HCT116 (cell line): Measurements from ENCODE around the gene KRTAP12-2. TPM values are rescaled to one million over a fixed set of nuclear protein-coding genes. Genes with fewer than 3 reads are reported as not detected.

ENCODE experiments used
- ATAC-seq: fragments of 200-7000 bp; cut with Tn5 transposase; 2 replicates; pipeline ENCODE4 v1.9.1; 2020; ENCODE audit warnings: mild to moderate bottlenecking, moderate library complexity
- BruUV-seq: library from RNA; stranded (reverse); fragments of 400-500 nt; replicated peaks from 2 replicates; lab custom pipeline; 2021; lab: Mats Ljungman, UMichigan
- CTCF ChIA-PET: fragments of 300-600 bp; sonication (Branson Sonifier 250); formaldehyde crosslinking; loops from one replicate; lab custom pipeline; 2021; ENCODE audit warnings: antibody characterized with exemption; lab: Charles Lee
- POLR2A ChIA-PET: fragments of 300-600, 350-600 bp; sonication (Branson Sonifier 250); formaldehyde crosslinking; loops from one replicate; lab custom pipeline; 2021; ENCODE audit warnings: antibody characterized with exemption; lab: Charles Lee
- RAD21 ChIA-PET, 2 experiments: fragments of 300-600 bp; sonication (Branson Sonifier 250); formaldehyde crosslinking; loops; one replicate each; lab custom pipeline; 2023; ENCODE audit warnings: low total read pairs in 2 of 2; ENCODE audit not compliant: uncharacterized antibody in 2 of 2, unreplicated experiment in 2 of 2, low non-redundant PET in 1 of 2; lab: Charles Lee
- DNase-seq: peaks from one replicate; pipeline ENCODE4 v3.0.0-alpha.2; 2010; ENCODE audit warnings: low read depth, low spot score
- H2AFZ ChIP-seq: fragments of 200-600 bp; shearing (Covaris generic), sonication (generic); 2 replicates; pipeline ENCODE4 v1.6.1; 2017; ENCODE audit warnings: low read depth, mixed run types, mixed read lengths, antibody characterized with exemption, low read length; ENCODE audit not compliant: poor library complexity, severe bottlenecking
- H3K27ac ChIP-seq: 2 replicates; pipeline ENCODE4 v1.5.1; 2012; ENCODE audit warnings: low read depth, low read length
- H3K27me3 ChIP-seq: fragments of 200-600 bp; sonication (generic); 2 replicates; pipeline ENCODE4 v1.6.1; 2016; ENCODE audit warnings: mixed run types, low read length, mixed read lengths; ENCODE audit not compliant: insufficient read depth
- H3K36me3 ChIP-seq, 2 experiments: fragments of 200-500 bp in 1 of 2; fragments of 200-600 bp in 1 of 2; sonication (Bioruptor generic) in 1 of 2; sonication (generic) in 1 of 2; 2 replicates each; pipeline versions ENCODE4 v1.5.1 to v1.6.1; 2014 to 2016; ENCODE audit warnings: low read length in 2 of 2, inconsistent platforms in 1 of 2, mixed read lengths in 1 of 2, mixed run types in 1 of 2; ENCODE audit not compliant: insufficient read depth in 2 of 2, control insufficient read depth in 1 of 2
- H3K4me1 ChIP-seq, 2 experiments: fragments of 200-600 bp in 1 of 2; sonication (generic) in 1 of 2; 2 replicates each; pipeline versions ENCODE4 v1.5.1 to v1.6.1; 2012 to 2017; ENCODE audit warnings: low read length in 2 of 2, inconsistent platforms in 1 of 2, mild to moderate bottlenecking in 1 of 2, mixed read lengths in 1 of 2, mixed run types in 1 of 2, moderate library complexity in 1 of 2; ENCODE audit not compliant: insufficient read depth in 2 of 2, control insufficient read depth in 1 of 2
- H3K4me2 ChIP-seq: fragments of 200-600 bp; sonication (generic); 2 replicates; pipeline ENCODE4 v1.6.1; 2017; ENCODE audit warnings: mixed run types, low read length, mixed read lengths
- H3K4me3 ChIP-seq, 2 experiments: fragments of 200-600 bp in 1 of 2; sonication (generic) in 1 of 2; replicated peaks in 1 of 2; 2 replicates each; pipeline ENCODE4 v1.5.1; 2011 to 2016; ENCODE audit warnings: low read length in 2 of 2, control low read depth in 1 of 2, low read depth in 1 of 2, mild to moderate bottlenecking in 1 of 2, mixed read lengths in 1 of 2, mixed run types in 1 of 2
- H3K79me2 ChIP-seq: fragments of 200-600 bp; sonication (generic); 2 replicates; pipeline ENCODE4 v1.6.1; 2017; ENCODE audit warnings: mild to moderate bottlenecking, mixed run types, low read length, moderate library complexity, mixed read lengths; ENCODE audit not compliant: insufficient read depth
- H3K9ac ChIP-seq: fragments of 200-600 bp; sonication (generic); 2 replicates; pipeline ENCODE4 v1.6.1; 2016; ENCODE audit warnings: low read length, mixed read lengths
- H3K9me2 ChIP-seq: fragments of 200-600 bp; sonication (generic), shearing (Covaris generic); 2 replicates; pipeline ENCODE4 v1.6.1; 2017; ENCODE audit warnings: mixed run types, mild to moderate bottlenecking, moderate library complexity; ENCODE audit not compliant: insufficient read depth
- H3K9me3 ChIP-seq, 2 experiments: fragments of 200-500 bp in 1 of 2; fragments of 200-600 bp in 1 of 2; sonication (Bioruptor generic) in 1 of 2; sonication (generic) in 1 of 2; 2 replicates each; pipeline ENCODE4 v1.6.1; 2014 to 2017; ENCODE audit warnings: low read length in 2 of 2, mixed read lengths in 2 of 2, inconsistent platforms in 1 of 2, low read depth in 1 of 2, mild to moderate bottlenecking in 1 of 2, mixed run types in 1 of 2, moderate library complexity in 1 of 2; ENCODE audit not compliant: control insufficient read depth in 1 of 2, insufficient read depth in 1 of 2
- H4K20me1 ChIP-seq: fragments of 200-600 bp; sonication (generic), shearing (Covaris generic); 2 replicates; pipeline ENCODE4 v1.6.1; 2017; ENCODE audit warnings: mixed run types, mild to moderate bottlenecking, moderate library complexity; ENCODE audit not compliant: insufficient read depth
- ATF3 ChIP-seq: IDR thresholded peaks from 2 replicates; pipeline ENCODE4 v1.6.1; 2012
- CBX3 ChIP-seq: IDR thresholded peaks from 2 replicates; pipeline ENCODE4 v1.6.1; 2012; ENCODE audit warnings: low read depth
- CEBPB ChIP-seq: IDR thresholded peaks from 2 replicates; pipeline ENCODE4 v1.6.1; 2012; ENCODE audit warnings: low read depth
- CTCF ChIP-seq, 3 experiments: fragments of 200-600 bp in 1 of 3; sonication (generic) in 1 of 3; IDR thresholded peaks in 2 of 3; conservative IDR thresholded peaks in 1 of 3; 2 replicates each; pipeline ENCODE4 v1.5.1; 2012 to 2017; ENCODE audit warnings: low read depth in 2 of 3, low read length in 2 of 3, antibody characterized with exemption in 1 of 3, borderline replicate concordance in 1 of 3, control low read depth in 1 of 3, mild to moderate bottlenecking in 1 of 3, mixed read lengths in 1 of 3, mixed run types in 1 of 3, moderate library complexity in 1 of 3; ENCODE audit not compliant: insufficient read depth in 1 of 3
- EGR1 ChIP-seq: IDR thresholded peaks from 2 replicates; pipeline ENCODE4 v1.6.1; 2012; ENCODE audit warnings: low read depth
- EZH2 ChIP-seq: fragments of 200-600 bp; sonication (generic); IDR thresholded peaks from 2 replicates; pipeline ENCODE4 v1.6.1; 2017; ENCODE audit warnings: antibody characterized with exemption, mixed run types
- EZH2phosphoT487 ChIP-seq: fragments of 200-600 bp; IDR thresholded peaks from 2 replicates; pipeline ENCODE4 v1.6.1; 2018; ENCODE audit warnings: antibody characterized with exemption, borderline replicate concordance
- FOSL1 ChIP-seq: IDR thresholded peaks from 2 replicates; pipeline ENCODE4 v1.6.1; 2012; ENCODE audit warnings: low read depth
- JUND ChIP-seq: IDR thresholded peaks from 2 replicates; pipeline ENCODE4 v1.6.1; 2012
- POLR2AphosphoS5 ChIP-seq: IDR thresholded peaks from 2 replicates; pipeline ENCODE4 v1.6.1; 2011; ENCODE audit warnings: mild to moderate bottlenecking, low read depth, low read length, moderate library complexity
- RAD21 ChIP-seq: IDR thresholded peaks from 2 replicates; pipeline ENCODE4 v1.6.1; 2012; ENCODE audit warnings: low read depth, mild to moderate bottlenecking
- SP1 ChIP-seq: IDR thresholded peaks from 2 replicates; pipeline ENCODE4 v1.6.1; 2012; ENCODE audit warnings: low read depth
- SRF ChIP-seq: IDR thresholded peaks from 2 replicates; pipeline ENCODE4 v1.6.1; 2012; ENCODE audit warnings: low read depth
- TCF7L2 ChIP-seq: IDR thresholded peaks from 2 replicates; pipeline ENCODE4 v1.7.0; 2011; ENCODE audit warnings: borderline replicate concordance, inconsistent platforms; ENCODE audit not compliant: insufficient read depth, insufficient read length; ENCODE audit errors: extremely low read depth
- YY1 ChIP-seq: IDR thresholded peaks from 2 replicates; pipeline ENCODE4 v1.6.1; 2011; ENCODE audit warnings: low read length, low read depth, moderate library complexity, mild to moderate bottlenecking; ENCODE audit not compliant: insufficient replicate concordance; ENCODE audit errors: extremely low read depth
- ZBTB33 ChIP-seq: IDR thresholded peaks from 2 replicates; pipeline ENCODE4 v1.6.1; 2011; ENCODE audit warnings: mild to moderate bottlenecking, low read length, moderate library complexity; ENCODE audit not compliant: insufficient replicate concordance; ENCODE audit errors: extremely low read depth
- ZNF274 ChIP-seq: fragments of 200-500 bp; sonication (Bioruptor generic); IDR thresholded peaks from 2 replicates; pipeline ENCODE4 v1.6.1; 2014; ENCODE audit warnings: mild to moderate bottlenecking, low read depth, low read length, inconsistent platforms
- intact Hi-C: fragments of 100-400 bp; cut with micrococcal nuclease; formaldehyde crosslinking; loops from 2 replicates; pipeline ENCODE4 v1.10.0; 2022
- total RNA-seq: library from RNA; stranded (reverse); gene quantifications from one replicate; pipeline ENCODE4 v1.2.1, GENCODE V29; 2021; ENCODE audit not compliant: unreplicated experiment

Gene KRTAP12-2
- total RNA-seq, 1 experiment from 2014 or later: not detected

GRCh38 chr21:44626262-44626661 is 40.5 kb downstream of the KRTAP12-2 start:
- intact Hi-C loops: no loop called here
- H4K20me1 ChIP-seq: no peaks in the 10 kb centered on the region
- H2AFZ ChIP-seq: no peak overlapping the region
- H3K27ac ChIP-seq: no peak overlapping the region
- no peaks in the 10 kb centered on the region for H3K36me3 ChIP-seq
- no TSS peak for BruUV-seq
- RAD21 ChIA-PET: no interaction called here
- no peak overlapping the region for H3K4me3 ChIP-seq
- CTCF ChIA-PET: no interaction called here
- H3K9me2 ChIP-seq: no peaks in the 10 kb centered on the region
- H3K9me3 ChIP-seq: peaks cover 10 to 29% of the 10 kb centered on the region in 2 experiments; a peak in 3 of 4 replicates
- H3K4me2 ChIP-seq: no peak overlapping the region
- H3K27me3 ChIP-seq: no peaks in the 10 kb centered on the region
- no peaks in the 10 kb centered on the region for H3K79me2 ChIP-seq
- no peak for DNase-seq
- POLR2A ChIA-PET: no interaction called here
- no peak for TF ChIP-seq ATF3
- no peak for TF ChIP-seq POLR2AphosphoS5
- no peak for TF ChIP-seq SP1
- TF ChIP-seq EZH2phosphoT487: no peak
- no peak for TF ChIP-seq ZBTB33
- TF ChIP-seq CBX3: no peak
- TF ChIP-seq SRF: no peak
- TF ChIP-seq YY1: no peak
- no peak for TF ChIP-seq EGR1
- TF ChIP-seq TCF7L2: no peak
- no peak for TF ChIP-seq RAD21
- TF ChIP-seq ZNF274: no peak
- TF ChIP-seq JUND: no peak
- TF ChIP-seq FOSL1: no peak
- no peak for TF ChIP-seq CTCF (IDR thresholded peaks at IDR 0.05 in 2 of 3, conservative IDR thresholded peaks at IDR 0.05 in 1 of 3; ENCODE audit: borderline replicate concordance in 1 of 3, insufficient read depth in 1 of 3, low read depth in 2 of 3, low read length in 2 of 3)
- TF ChIP-seq EZH2: no peak
- no peak for TF ChIP-seq CEBPB
- TF ChIP-seq, all 23 proteins: peak for 0
- no peak overlapping the region for H3K9ac ChIP-seq
- no peaks in the 10 kb centered on the region for H3K4me1 ChIP-seq
- ATAC-seq: no peak
